A549 treated with AZD2906 at 1 μM for 4 hours (cell line): ENCODE measurements around the gene PCDH12. TPM values are rescaled to one million over a fixed set of nuclear protein-coding genes. Genes with fewer than 3 reads are reported as not detected.

Experiments used
- total RNA-seq: library from RNA; stranded (reverse); fragments of 200-300 nt; extraction: Qiagen RNA extraction; gene quantifications from 5 replicates; pipeline ENCODE4 v1.2.3, GENCODE V29; 2022

Gene PCDH12
- not detected in 5 replicates for total RNA-seq

GRCh38 chr5:141958113-141958512, at the start of gene PCDH12:
Gene PCDH12, minus strand, starts transcription at chr5:141958202. Its CDS starts 351 bp downstream, at chr5:141957851.

GRCh38 chr5:141968914-141969608, 11.1 kb upstream of the PCDH12 start, which contains the start of gene RNF14:
Gene RNF14, plus strand, starts transcription at chr5:141969105. Its CDS starts 4,484 bp downstream, at chr5:141973589.

GRCh38 chr5:141923448-141924313, 34.3 kb downstream of the PCDH12 start, which contains the start of gene DELE1:
Gene DELE1, plus strand, starts transcription at chr5:141923871. Its CDS starts 71 bp downstream, at chr5:141923942.

Other genes with a start within 250 kb of the PCDH12 start
- 2.1 to 3.8 TPM (median 3.4 TPM) in 5 replicates for gene PCDH1, start 79.8 kb downstream of the PCDH12 start, total RNA-seq
- gene DELE1, start 34.3 kb downstream of the PCDH12 start, total RNA-seq = 47.6 to 56.4 TPM (median 55.7 TPM) in 5 replicates
- gene RNF14, start 10.9 kb upstream of the PCDH12 start, total RNA-seq = 52.3 to 84.2 TPM (median 67.1 TPM) in 5 replicates
- 55.5 to 70.2 TPM (median 63.6 TPM) in 5 replicates for gene GNPDA1, start 54.8 kb upstream of the PCDH12 start, total RNA-seq
- gene NDFIP1, start 150.6 kb upstream of the PCDH12 start, total RNA-seq = 48.1 to 53.7 TPM (median 52.3 TPM) in 5 replicates